ENCODE measurements around the gene LIN7C.

The LIN7C gene

GRCh38 chr11:27470166-27470565 lies 36.4 kb downstream of the LIN7C start:
- H3K27ac Mint-ChIP-seq, result no peak overlapping the region
- peaks cover 3% of the 10 kb centered on the region for H3K36me3 Mint-ChIP-seq (ENCODE audit: low read depth)
- H3K27me3 Mint-ChIP-seq, result peaks cover 52% of the 10 kb centered on the region
- no peaks in the 10 kb centered on the region for H3K9me3 Mint-ChIP-seq
- H3K4me1 Mint-ChIP-seq (ENCODE audit: low read depth), result peaks cover 18% of the 10 kb centered on the region
- no peak overlapping the region for H3K4me3 Mint-ChIP-seq
- no peak for DNase-seq

DNA sequence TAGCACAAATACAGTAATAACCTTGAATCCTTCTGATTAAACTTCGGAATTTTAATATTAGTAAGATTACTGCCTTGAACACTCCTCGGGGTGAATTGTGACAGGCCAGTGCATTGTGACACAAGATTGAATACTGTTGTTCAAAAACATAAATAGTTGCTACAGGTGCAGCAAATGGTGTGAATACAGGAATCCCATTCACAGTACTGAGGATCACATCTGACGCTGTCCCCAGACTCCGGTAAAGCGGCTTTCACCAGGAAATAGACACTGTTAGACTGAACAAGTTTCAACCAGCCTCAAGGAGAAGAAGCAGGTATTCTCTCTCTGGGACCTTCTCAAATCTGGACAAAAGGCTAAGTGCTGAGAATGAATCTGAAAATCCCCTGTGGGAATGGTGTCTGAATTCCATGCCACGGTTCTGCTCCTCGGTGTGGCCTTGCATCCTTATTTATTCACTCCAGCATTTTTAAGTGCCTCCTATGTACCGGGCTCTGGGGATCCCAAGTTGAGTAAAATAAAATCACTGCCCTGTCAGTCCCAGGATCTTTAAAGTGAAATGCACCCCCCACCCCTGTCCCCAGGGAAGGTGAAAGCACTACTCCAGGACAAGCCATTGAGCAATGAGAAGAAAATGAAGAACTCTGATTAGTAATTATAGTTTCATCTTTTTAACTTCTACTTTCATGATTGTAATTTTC lies 37.4 kb downstream of the LIN7C start:
- H3K4me3 Mint-ChIP-seq, result no peak overlapping the region
- peaks cover 3% of the 10 kb centered on the region for H3K36me3 Mint-ChIP-seq (ENCODE audit: low read depth)
- no peaks in the 10 kb centered on the region for H3K9me3 Mint-ChIP-seq
- peaks cover 52% of the 10 kb centered on the region for H3K27me3 Mint-ChIP-seq
- peaks cover 18% of the 10 kb centered on the region for H3K4me1 Mint-ChIP-seq (ENCODE audit: low read depth)
- DNase-seq, result no peak
- H3K27ac Mint-ChIP-seq, result no peak overlapping the region

DNA sequence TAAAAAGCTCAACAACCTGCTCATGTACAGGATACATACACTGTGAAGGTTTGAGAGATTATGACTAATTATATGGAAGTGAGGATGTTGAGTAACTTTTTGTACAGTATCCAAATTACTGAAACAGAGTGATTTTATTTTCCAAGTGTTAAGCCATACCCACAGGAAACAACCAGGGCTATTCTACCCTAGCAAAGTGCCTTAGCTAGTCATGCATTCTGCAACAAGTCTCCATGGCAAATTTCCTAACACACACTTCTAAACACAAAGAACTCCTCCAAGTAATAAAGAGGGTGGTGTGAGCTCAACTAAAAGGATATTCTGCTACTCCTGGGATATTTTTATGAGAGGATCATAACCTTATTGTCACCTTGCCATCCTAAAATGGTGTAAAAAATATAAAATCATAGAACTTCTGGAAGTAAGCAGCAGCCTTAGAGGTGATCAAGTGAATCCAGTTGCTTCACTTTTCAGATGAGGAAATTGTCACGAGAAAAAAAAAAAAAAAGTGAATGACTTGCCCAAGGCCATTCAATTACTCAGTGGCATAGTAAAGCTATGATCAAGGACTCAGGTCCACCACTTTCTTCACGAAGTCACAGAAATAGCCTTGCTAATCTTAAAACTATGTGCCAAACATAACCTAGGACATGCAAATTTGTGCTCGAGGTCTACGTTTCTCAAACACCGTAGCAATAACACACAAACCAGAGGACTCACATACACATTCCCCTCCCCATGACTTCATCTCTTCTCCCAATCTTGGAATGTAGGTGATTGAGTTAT lies 38.2 kb downstream of the LIN7C start:
- peaks cover 18% of the 10 kb centered on the region for H3K4me1 Mint-ChIP-seq (ENCODE audit: low read depth)
- H3K27me3 Mint-ChIP-seq, result peaks cover 55% of the 10 kb centered on the region
- H3K36me3 Mint-ChIP-seq (ENCODE audit: low read depth), result peaks cover 3% of the 10 kb centered on the region
- H3K27ac Mint-ChIP-seq, result no peak overlapping the region
- DNase-seq, result no peak
- H3K4me3 Mint-ChIP-seq, result no peak overlapping the region
- H3K9me3 Mint-ChIP-seq, result no peaks in the 10 kb centered on the region

DNA sequence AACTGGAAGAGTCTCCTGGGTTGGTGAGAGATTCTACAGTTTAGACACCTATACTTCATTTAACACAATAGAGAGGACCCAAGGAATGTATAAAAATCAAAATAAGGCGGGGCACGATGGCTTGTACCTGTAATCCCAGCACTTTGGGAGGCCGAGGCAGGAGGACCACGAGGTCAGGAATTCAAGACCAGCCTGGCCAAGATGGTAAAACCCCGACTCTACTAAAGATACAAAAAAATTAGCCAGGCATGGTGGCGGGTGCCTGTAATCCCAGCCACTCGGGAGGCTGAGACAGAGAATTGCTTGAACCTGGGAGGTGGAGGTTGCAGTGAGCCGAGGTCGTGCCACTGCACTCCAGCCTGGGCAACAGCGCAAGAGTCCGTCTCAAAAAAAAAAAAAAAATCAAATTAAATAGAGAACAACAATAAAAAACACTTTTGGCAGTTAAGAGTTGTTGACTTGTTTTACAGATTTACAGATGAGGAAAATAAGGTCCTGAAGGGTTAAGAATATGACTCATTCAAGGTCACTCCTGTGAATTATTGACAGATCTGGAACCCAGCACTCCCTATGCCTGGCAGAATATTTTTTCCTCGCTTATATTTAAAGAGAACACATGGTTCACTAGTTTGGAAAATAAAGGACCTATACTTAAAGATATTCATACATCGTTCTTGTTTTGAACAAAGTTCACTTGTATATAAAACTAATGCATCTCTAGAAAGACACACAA lies 39.2 kb downstream of the LIN7C start:
- H3K36me3 Mint-ChIP-seq (ENCODE audit: low read depth), result no peaks in the 10 kb centered on the region
- H3K9me3 Mint-ChIP-seq, result no peaks in the 10 kb centered on the region
- no peak overlapping the region for H3K27ac Mint-ChIP-seq
- no peak overlapping the region for H3K4me3 Mint-ChIP-seq
- peaks cover 10% of the 10 kb centered on the region for H3K4me1 Mint-ChIP-seq (ENCODE audit: low read depth)
- peaks cover 46% of the 10 kb centered on the region for H3K27me3 Mint-ChIP-seq
- no peak for DNase-seq

GRCh38 chr11:27466363-27466762 lies 40.2 kb downstream of the LIN7C start:
- Mint-ChIP-seq H3K27ac (no peak overlapping the region), H3K9me3 (no peaks in the 10 kb centered on the region), H3K4me3 (no peak overlapping the region), H3K36me3 (ENCODE audit: low read depth) (no peaks in the 10 kb centered on the region), H3K4me1 (ENCODE audit: low read depth) (peaks cover 7% of the 10 kb centered on the region), H3K27me3 (peaks cover 46% of the 10 kb centered on the region)
- no peak for DNase-seq

DNA sequence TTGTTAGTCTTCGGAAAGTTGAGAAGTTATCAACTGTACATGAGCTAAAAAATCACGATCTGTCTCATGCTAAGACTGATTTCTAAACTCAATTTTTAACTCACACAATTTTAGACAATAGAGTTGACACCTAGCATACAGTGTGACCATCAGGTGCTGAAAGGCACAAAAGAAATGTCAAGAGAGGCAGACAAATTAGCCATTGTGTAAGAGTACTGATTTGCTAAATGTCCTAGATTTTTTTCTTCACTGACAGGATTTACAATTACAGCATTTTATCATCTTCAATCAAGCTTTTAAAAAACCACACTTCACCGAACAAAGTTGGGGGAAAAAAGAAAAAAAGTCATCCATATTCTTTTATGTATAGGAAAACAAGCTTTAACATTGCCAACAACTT lies 40.9 kb downstream of the LIN7C start:
- no peaks in the 10 kb centered on the region for H3K9me3 Mint-ChIP-seq
- no peaks in the 10 kb centered on the region for H3K36me3 Mint-ChIP-seq (ENCODE audit: low read depth)

DNA sequence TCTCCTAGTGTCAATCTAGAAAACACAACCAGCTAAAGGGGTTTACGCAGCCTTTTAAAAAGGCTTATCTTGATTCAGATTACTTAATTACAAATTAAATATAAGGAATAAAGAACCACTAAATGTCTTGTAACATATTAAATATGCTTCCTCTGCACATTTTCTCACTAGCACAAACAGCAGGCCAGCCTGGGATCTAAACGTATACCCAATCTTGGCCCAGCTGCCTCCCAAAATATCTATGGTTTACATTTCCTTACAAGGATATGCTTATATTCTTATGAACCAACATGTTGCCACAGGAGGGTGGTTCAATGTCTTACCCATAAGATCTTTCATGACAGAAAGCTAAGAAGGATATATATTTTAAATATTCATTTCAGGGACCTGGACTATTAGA lies 41.7 kb downstream of the LIN7C start:
- Mint-ChIP-seq H3K27me3 (peaks cover 32% of the 10 kb centered on the region), H3K4me1 (ENCODE audit: low read depth) (no peaks in the 10 kb centered on the region), H3K9me3 (no peaks in the 10 kb centered on the region), H3K27ac (no peak overlapping the region), H3K36me3 (ENCODE audit: low read depth) (no peaks in the 10 kb centered on the region), H3K4me3 (no peak overlapping the region)
- DNase-seq, result no peak

More for the DNA sequence above, 40.9 kb downstream of the LIN7C start:
- no peak overlapping the region for H3K27ac Mint-ChIP-seq
- H3K4me3 Mint-ChIP-seq, result no peak overlapping the region
- no peak for DNase-seq
- peaks cover 2% of the 10 kb centered on the region for H3K4me1 Mint-ChIP-seq (ENCODE audit: low read depth)
- peaks cover 39% of the 10 kb centered on the region for H3K27me3 Mint-ChIP-seq

DNA sequence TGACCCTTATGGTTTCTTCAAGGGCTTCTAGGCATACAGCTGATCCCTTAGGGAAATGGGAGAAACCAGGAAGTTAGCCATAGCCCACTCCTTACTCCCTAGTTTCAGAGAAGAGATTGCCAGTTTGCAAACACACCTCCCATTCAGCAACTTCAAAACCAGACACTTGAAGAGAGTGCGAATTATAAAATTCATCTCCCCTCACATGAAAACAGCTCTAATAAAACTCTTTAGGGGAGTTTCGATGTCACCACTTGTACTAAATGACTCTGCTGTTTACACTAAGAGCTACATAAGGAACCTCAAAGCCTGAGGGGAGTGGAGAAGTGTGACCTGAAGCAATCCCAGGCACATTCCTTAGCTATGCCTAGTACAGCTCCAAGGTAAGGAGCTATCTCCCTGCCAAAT lies 42.3 kb downstream of the LIN7C start:
- no peaks in the 10 kb centered on the region for H3K4me1 Mint-ChIP-seq (ENCODE audit: low read depth)
- no peak overlapping the region for H3K4me3 Mint-ChIP-seq
- no peak overlapping the region for H3K27ac Mint-ChIP-seq
- no peaks in the 10 kb centered on the region for H3K36me3 Mint-ChIP-seq (ENCODE audit: low read depth)
- peaks cover 27% of the 10 kb centered on the region for H3K27me3 Mint-ChIP-seq
- no peak for DNase-seq
- no peaks in the 10 kb centered on the region for H3K9me3 Mint-ChIP-seq

DNA sequence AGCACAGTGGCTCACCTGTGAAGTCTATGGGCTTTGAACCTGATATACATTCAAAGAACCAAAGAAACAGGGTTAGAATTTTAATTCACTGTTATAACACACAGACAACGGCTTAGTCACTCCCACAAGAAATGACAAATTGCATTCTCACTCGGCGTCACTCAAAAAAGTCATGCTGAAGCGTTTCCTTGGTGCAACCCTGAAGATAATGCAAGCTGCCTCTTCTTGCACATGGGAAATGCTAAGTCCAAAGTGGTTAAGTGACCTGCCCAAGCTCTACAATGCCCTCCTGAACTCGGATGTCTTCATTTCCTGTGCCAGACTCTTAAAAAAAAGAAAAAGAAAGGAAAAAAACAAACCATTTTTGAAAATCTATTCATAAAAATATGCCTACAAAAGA lies 44.0 kb downstream of the LIN7C start:
- DNase-seq, result no peak
- Mint-ChIP-seq H3K4me1 (ENCODE audit: low read depth) (no peaks in the 10 kb centered on the region), H3K36me3 (ENCODE audit: low read depth) (no peaks in the 10 kb centered on the region), H3K4me3 (no peak overlapping the region), H3K9me3 (no peaks in the 10 kb centered on the region), H3K27me3 (peaks cover 13% of the 10 kb centered on the region), H3K27ac (no peak overlapping the region)

- Mint-ChIP-seq H3K4me3 (no peak overlapping the region), H3K27me3 (peaks cover 10% of the 10 kb centered on the region), H3K9me3 (no peaks in the 10 kb centered on the region), H3K27ac (no peak overlapping the region), H3K4me1 (ENCODE audit: low read depth) (no peaks in the 10 kb centered on the region), H3K36me3 (ENCODE audit: low read depth) (no peaks in the 10 kb centered on the region)
- no peak for DNase-seq
Observed at GRCh38 chr11:27460158-27460978, 46.2 kb downstream of the LIN7C start.

GRCh38 chr11:27459191-27459590 lies 47.4 kb downstream of the LIN7C start:
- Mint-ChIP-seq H3K36me3 (ENCODE audit: low read depth) (no peaks in the 10 kb centered on the region), H3K4me3 (no peak overlapping the region), H3K27ac (no peak overlapping the region), H3K4me1 (ENCODE audit: low read depth) (no peaks in the 10 kb centered on the region), H3K27me3 (peaks cover 9% of the 10 kb centered on the region), H3K9me3 (no peaks in the 10 kb centered on the region)
- no peak for DNase-seq

GRCh38 chr11:27458182-27458581 lies 48.4 kb downstream of the LIN7C start:
- H3K27ac Mint-ChIP-seq, result no peak overlapping the region
- no peak overlapping the region for H3K4me3 Mint-ChIP-seq
- no peaks in the 10 kb centered on the region for H3K9me3 Mint-ChIP-seq
- no peaks in the 10 kb centered on the region for H3K36me3 Mint-ChIP-seq (ENCODE audit: low read depth)
- peaks cover 3% of the 10 kb centered on the region for H3K27me3 Mint-ChIP-seq
- no peak for DNase-seq
- H3K4me1 Mint-ChIP-seq (ENCODE audit: low read depth), result no peaks in the 10 kb centered on the region

DNA sequence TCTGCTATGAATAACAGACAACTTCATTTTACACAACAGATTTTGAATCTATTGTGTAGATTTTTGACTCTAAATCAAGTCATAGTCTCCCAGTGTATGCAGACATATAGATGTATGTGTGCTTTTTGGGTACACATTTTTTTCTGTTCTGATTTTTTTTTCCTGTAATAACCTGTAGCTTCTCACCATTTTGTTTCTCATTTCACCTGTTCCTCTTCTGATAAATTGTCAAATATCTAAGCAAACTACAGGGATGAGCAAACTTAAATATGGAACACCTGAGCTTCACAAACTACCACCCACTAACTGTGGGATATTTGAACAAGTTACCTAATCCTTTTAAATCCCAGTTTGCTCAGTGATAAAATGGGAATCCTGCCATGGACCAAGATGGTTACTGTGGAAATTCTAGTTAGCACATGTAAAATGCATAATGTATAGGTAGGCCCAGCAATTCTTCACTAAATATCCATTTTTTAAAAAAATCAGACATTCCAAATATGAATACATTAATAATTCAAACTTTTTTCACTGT lies 49.7 kb downstream of the LIN7C start:
- no peaks in the 10 kb centered on the region for H3K4me1 Mint-ChIP-seq (ENCODE audit: low read depth)
- H3K9me3 Mint-ChIP-seq, result no peaks in the 10 kb centered on the region
- no peak overlapping the region for H3K27ac Mint-ChIP-seq
- H3K36me3 Mint-ChIP-seq (ENCODE audit: low read depth), result no peaks in the 10 kb centered on the region
- DNase-seq, result no peak
- H3K4me3 Mint-ChIP-seq, result no peak overlapping the region
- H3K27me3 Mint-ChIP-seq, result peaks cover 3% of the 10 kb centered on the region
